ENCODE measurements around the gene RETREG2. TPM values are rescaled to one million over a fixed set of nuclear protein-coding genes. Genes with fewer than 3 reads are reported as not detected.

The RETREG2 gene
- total and polyA plus RNA-seq, 2 donors = 33.6 to 56.0 TPM

- Histone ChIP-seq H3K27me3 (ENCODE audit: control insufficient read depth in 2 of 2, insufficient read depth in 1 of 2, low read length in 1 of 2) (no peaks in the 10 kb centered on the region), H3K27ac (ENCODE audit: low read depth in 1 of 2, low read length in 1 of 2) (no peak overlapping the region), H3K36me3 (ENCODE audit: control insufficient read depth in 2 of 2, insufficient read depth in 2 of 2, low read length in 1 of 2) (peaks cover 73 to 77% of the 10 kb centered on the region in 2 donors), H3K9me3 (ENCODE audit: control insufficient read depth in 2 of 2, insufficient read depth in 1 of 2, low read length in 1 of 2) (no peaks in the 10 kb centered on the region), H3K4me1 (ENCODE audit: control insufficient read depth in 2 of 2, insufficient read depth in 2 of 2, low read length in 2 of 2) (peaks cover 13 to 20% of the 10 kb centered on the region in 2 donors), H3K4me3 (ENCODE audit: low read length in 2 of 2) (no peak overlapping the region)
- 98% methylated on average over 31 of the region's 31 CpGs for WGBS
- no peak for DNase-seq (ENCODE audit: low read depth in 6 of 9, low spot score in 9 of 9)
Observed at GRCh38 chr2:219223831-219224610, 45.9 kb downstream of the RETREG2 start.

GRCh38 chr2:219225350-219225749 is 47.3 kb downstream of the RETREG2 start:
- H3K27me3 ChIP-seq (ENCODE audit: control insufficient read depth in 2 of 2, insufficient read depth in 1 of 2, low read length in 1 of 2) = no peaks in the 10 kb centered on the region
- peaks cover 11 to 17% of the 10 kb centered on the region in 2 donors for H3K4me1 ChIP-seq (ENCODE audit: control insufficient read depth in 2 of 2, insufficient read depth in 2 of 2, low read length in 2 of 2)
- DNase-seq (ENCODE audit: low read depth in 6 of 9, low spot score in 9 of 9) = no peak
- peaks cover 62 to 73% of the 10 kb centered on the region in 2 donors for H3K36me3 ChIP-seq (ENCODE audit: control insufficient read depth in 2 of 2, insufficient read depth in 2 of 2, low read length in 1 of 2)
- no peaks in the 10 kb centered on the region for H3K9me3 ChIP-seq (ENCODE audit: control insufficient read depth in 2 of 2, insufficient read depth in 1 of 2, low read length in 1 of 2)
- H3K27ac ChIP-seq (ENCODE audit: low read depth in 1 of 2, low read length in 1 of 2) = no peak overlapping the region
- no peak overlapping the region for H3K4me3 ChIP-seq (ENCODE audit: low read length in 2 of 2)
- 80% methylated on average over 3 of the region's 3 CpGs for WGBS

- peaks cover 55 to 56% of the 10 kb centered on the region in 2 donors for H3K36me3 ChIP-seq (ENCODE audit: control insufficient read depth in 2 of 2, insufficient read depth in 2 of 2, low read length in 1 of 2)
- H3K27me3 ChIP-seq (ENCODE audit: control insufficient read depth in 2 of 2, insufficient read depth in 1 of 2, low read length in 1 of 2) = no peaks in the 10 kb centered on the region
- peaks cover 16 to 23% of the 10 kb centered on the region in 2 donors for H3K4me1 ChIP-seq (ENCODE audit: control insufficient read depth in 2 of 2, insufficient read depth in 2 of 2, low read length in 2 of 2)
Observed at GRCh38 chr2:219228041-219228910, 50.2 kb downstream of the RETREG2 start.

GRCh38 chr2:219228911-219229304 is 50.8 kb downstream of the RETREG2 start:
- Histone ChIP-seq H3K9me3 (ENCODE audit: control insufficient read depth in 2 of 2, insufficient read depth in 1 of 2, low read length in 1 of 2) (no peaks in the 10 kb centered on the region), H3K27me3 (ENCODE audit: control insufficient read depth in 2 of 2, insufficient read depth in 1 of 2, low read length in 1 of 2) (no peaks in the 10 kb centered on the region), H3K36me3 (ENCODE audit: control insufficient read depth in 2 of 2, insufficient read depth in 2 of 2, low read length in 1 of 2) (peaks cover 55 to 56% of the 10 kb centered on the region in 2 donors), H3K27ac (ENCODE audit: low read depth in 1 of 2, low read length in 1 of 2) (peak overlapping the region; percentile 60 to 99), H3K4me1 (ENCODE audit: control insufficient read depth in 2 of 2, insufficient read depth in 2 of 2, low read length in 2 of 2) (peaks cover 16 to 23% of the 10 kb centered on the region in 2 donors), H3K4me3 (ENCODE audit: low read length in 2 of 2) (peak overlapping the region; percentile 70 to 99)
- 3% methylated on average over 19 of the region's 19 CpGs for WGBS
- DNase-seq (ENCODE audit: low read depth in 6 of 9, low spot score in 9 of 9) = no peak

More at GRCh38 chr2:219228041-219228910, 50.2 kb downstream of the RETREG2 start:
- no peak for DNase-seq (ENCODE audit: low read depth in 6 of 9, low spot score in 9 of 9)
- 57% methylated on average over 7 of the region's 7 CpGs for WGBS
- Histone ChIP-seq H3K27ac (ENCODE audit: low read depth in 1 of 2, low read length in 1 of 2) (no peak overlapping the region), H3K4me3 (ENCODE audit: low read length in 2 of 2) (peak overlapping the region; percentile 70 to 99), H3K9me3 (ENCODE audit: control insufficient read depth in 2 of 2, insufficient read depth in 1 of 2, low read length in 1 of 2) (no peaks in the 10 kb centered on the region)

GRCh38 chr2:219229305-219230058 is 51.4 kb downstream of the RETREG2 start, which contains the start of the genes ANKZF1 and ATG9A:
Gene ANKZF1, plus strand, starts transcription at chr2:219229806. Its CDS starts 452 bp downstream, at chr2:219230258.
Gene ATG9A, minus strand, starts transcription at chr2:219229636. Its CDS starts 1,612 bp downstream, at chr2:219228024.
- peaks cover 55 to 56% of the 10 kb centered on the region in 2 donors for H3K36me3 ChIP-seq (ENCODE audit: control insufficient read depth in 2 of 2, insufficient read depth in 2 of 2, low read length in 1 of 2)
- DNase-seq (ENCODE audit: low read depth in 6 of 9, low spot score in 9 of 9) = peak; percentile 85 to 99 (median 97)
- H3K9me3 ChIP-seq (ENCODE audit: control insufficient read depth in 2 of 2, insufficient read depth in 1 of 2, low read length in 1 of 2) = no peaks in the 10 kb centered on the region
- no peaks in the 10 kb centered on the region for H3K27me3 ChIP-seq (ENCODE audit: control insufficient read depth in 2 of 2, insufficient read depth in 1 of 2, low read length in 1 of 2)
- H3K4me1 ChIP-seq (ENCODE audit: control insufficient read depth in 2 of 2, insufficient read depth in 2 of 2, low read length in 2 of 2) = peaks cover 16 to 23% of the 10 kb centered on the region in 2 donors
- H3K4me3 ChIP-seq (ENCODE audit: low read length in 2 of 2) = peak within 1 kb of the TSS; percentile 70 to 99
- H3K27ac ChIP-seq (ENCODE audit: low read depth in 1 of 2, low read length in 1 of 2) = peak within 1 kb of the TSS; percentile 89 to 99
- under 1% methylated on average over 80 of the region's 80 CpGs for WGBS

- no peaks in the 10 kb centered on the region for H3K9me3 ChIP-seq (ENCODE audit: control insufficient read depth in 2 of 2, insufficient read depth in 1 of 2, low read length in 1 of 2)
- H3K4me3 ChIP-seq (ENCODE audit: low read length in 2 of 2) = peak overlapping the region; percentile 70 to 99
- no peaks in the 10 kb centered on the region for H3K27me3 ChIP-seq (ENCODE audit: control insufficient read depth in 2 of 2, insufficient read depth in 1 of 2, low read length in 1 of 2)
- H3K36me3 ChIP-seq (ENCODE audit: control insufficient read depth in 2 of 2, insufficient read depth in 2 of 2, low read length in 1 of 2) = peaks cover 55 to 56% of the 10 kb centered on the region in 2 donors
- under 1% methylated on average over 24 of the region's 24 CpGs for WGBS
- H3K4me1 ChIP-seq (ENCODE audit: control insufficient read depth in 2 of 2, insufficient read depth in 2 of 2, low read length in 2 of 2) = peaks cover 16 to 23% of the 10 kb centered on the region in 2 donors
- peak in 2 of 9 donors; percentile 27 to 69 for DNase-seq (ENCODE audit: low read depth in 6 of 9, low spot score in 9 of 9)
- peak overlapping the region; percentile 89 to 96 for H3K27ac ChIP-seq (ENCODE audit: low read depth in 1 of 2, low read length in 1 of 2)
Observed at GRCh38 chr2:219230059-219230540, 52.0 kb downstream of the RETREG2 start.

- peaks cover 5 to 9% of the 10 kb centered on the region in 2 donors for H3K4me1 ChIP-seq (ENCODE audit: control insufficient read depth in 2 of 2, insufficient read depth in 2 of 2, low read length in 2 of 2)
- H3K9me3 ChIP-seq (ENCODE audit: control insufficient read depth in 2 of 2, insufficient read depth in 1 of 2, low read length in 1 of 2) = no peaks in the 10 kb centered on the region
- H3K36me3 ChIP-seq (ENCODE audit: control insufficient read depth in 2 of 2, insufficient read depth in 2 of 2, low read length in 1 of 2) = peaks cover 59 to 71% of the 10 kb centered on the region in 2 donors
- H3K27me3 ChIP-seq (ENCODE audit: control insufficient read depth in 2 of 2, insufficient read depth in 1 of 2, low read length in 1 of 2) = no peaks in the 10 kb centered on the region
- over 99% methylated on average over 3 of the region's 3 CpGs for WGBS
- no peak overlapping the region for H3K27ac ChIP-seq (ENCODE audit: low read depth in 1 of 2, low read length in 1 of 2)
- DNase-seq (ENCODE audit: low read depth in 6 of 9, low spot score in 9 of 9) = no peak
- H3K4me3 ChIP-seq (ENCODE audit: low read length in 2 of 2) = no peak overlapping the region
Observed at GRCh38 chr2:219234331-219234730, 56.3 kb downstream of the RETREG2 start.
